GM19452 (cell line): ENCODE measurements around the gene HOXB9.

Experiments used
- ATAC-seq: cut with Tn5 transposase; IDR thresholded peaks from one replicate; pipeline ENCODE4 v1.9.1; 2021; ENCODE audit not compliant: unreplicated experiment

The HOXB9 gene

GRCh38 chr17:48599354-48599753, 26.8 kb downstream of the HOXB9 start:
- ATAC-seq = no peak

GRCh38 chr17:48598736-48599135, 27.4 kb downstream of the HOXB9 start:
- ATAC-seq = no peak

- no peak for ATAC-seq
Measured at GRCh38 chr17:48597778-48598631, 28.2 kb downstream of the HOXB9 start.

GRCh38 chr17:48597528-48597777, 28.7 kb downstream of the HOXB9 start:
- no peak for ATAC-seq

GRCh38 chr17:48596735-48597527, 29.2 kb downstream of the HOXB9 start:
- no peak for ATAC-seq

GRCh38 chr17:48596000-48596734, 30.0 kb downstream of the HOXB9 start:
- ATAC-seq = no peak

GRCh38 chr17:48595278-48595999, 30.7 kb downstream of the HOXB9 start:
- no peak for ATAC-seq

- no peak for ATAC-seq
Measured at GRCh38 chr17:48594538-48595277, 31.4 kb downstream of the HOXB9 start.

GRCh38 chr17:48593840-48594537, 32.2 kb downstream of the HOXB9 start:
- ATAC-seq = no peak

- no peak for ATAC-seq
Measured at GRCh38 chr17:48593126-48593829, 32.9 kb downstream of the HOXB9 start, which contains the start of gene HOXB5. Gene HOXB5 (minus strand): TSS chr17:48593779. CDS start chr17:48593682, 97 bp downstream.

GRCh38 chr17:48592577-48592976, 33.6 kb downstream of the HOXB9 start:
- ATAC-seq = no peak

GRCh38 chr17:48592057-48592514, 34.1 kb downstream of the HOXB9 start:
- ATAC-seq = no peak

- ATAC-seq = no peak
Measured at GRCh38 chr17:48591255-48592056, 34.7 kb downstream of the HOXB9 start.

- ATAC-seq = no peak
Measured at GRCh38 chr17:48590607-48591161, 35.5 kb downstream of the HOXB9 start.

- ATAC-seq = no peak
Measured at GRCh38 chr17:48589831-48590606, 36.1 kb downstream of the HOXB9 start, which contains the start of gene HOXB3. Gene HOXB3 (minus strand): TSS chr17:48590241. CDS start chr17:48552474, 37,767 bp downstream.

GRCh38 chr17:48589060-48589830, 36.9 kb downstream of the HOXB9 start:
- no peak for ATAC-seq
